HG03460 (cell line): ENCODE results near the gene LYPD4.
"Not testable (repeated sequence)": the region's sequence is repeated elsewhere in the genome, so short reads cannot be mapped to it uniquely, and the experiment has no call there.

ENCODE experiments used
- ATAC-seq: cut with Tn5 transposase; IDR thresholded peaks from one replicate; pipeline ENCODE4 v1.9.1; 2021; ENCODE audit not compliant: unreplicated experiment

Gene LYPD4

GRCh38 chr19:41802770-41803169 lies 41.7 kb downstream of the LYPD4 start:
- no peak for ATAC-seq

- ATAC-seq: no peak
Observed at GRCh38 chr19:41801792-41802211, 42.7 kb downstream of the LYPD4 start.

GRCh38 chr19:41801031-41801430 lies 43.5 kb downstream of the LYPD4 start:
- no peak for ATAC-seq

GRCh38 chr19:41799444-41800000 lies 45.0 kb downstream of the LYPD4 start:
- no peak for ATAC-seq

GRCh38 chr19:41796901-41797300 lies 47.6 kb downstream of the LYPD4 start:
- no peak for ATAC-seq

GRCh38 chr19:41796362-41796761 lies 48.1 kb downstream of the LYPD4 start, which contains the start of gene CEACAM3:
TSS of gene CEACAM3 (plus strand) at chr19:41796587. CDS start at chr19:41796678, 91 bp downstream.
- no peak for ATAC-seq

- ATAC-seq: no peak
Observed at GRCh38 chr19:41795031-41795461, 49.4 kb downstream of the LYPD4 start.

- no peak for ATAC-seq
Observed at GRCh38 chr19:41793414-41793727, 51.1 kb downstream of the LYPD4 start.

- ATAC-seq: no peak
Observed at GRCh38 chr19:41792513-41793413, 51.7 kb downstream of the LYPD4 start.

GRCh38 chr19:41789053-41789452 lies 55.4 kb downstream of the LYPD4 start:
- ATAC-seq: not testable (repeated sequence)

- ATAC-seq: not testable (repeated sequence)
Observed at GRCh38 chr19:41788518-41788917, 56.0 kb downstream of the LYPD4 start.
